ENCODE results near the gene SLC6A6. TPM values are rescaled to one million over a fixed set of nuclear protein-coding genes. Genes with fewer than 3 reads are reported as not detected.

The SLC6A6 gene
- total RNA-seq, 2 donors from 2014 or later = 6.7 to 8.3 TPM

- DNase-seq = no peak
- intact Hi-C loops (cut with DNase I, micrococcal nuclease) = no loop called here
- no peak for ATAC-seq
Measured at GRCh38 chr3:14411166-14411526, 8.7 kb downstream of the SLC6A6 start.

GRCh38 chr3:14411988-14412387, 9.6 kb downstream of the SLC6A6 start:
- DNase-seq (no peak), ATAC-seq (no peak)
- intact Hi-C loops (cut with DNase I, micrococcal nuclease) = no loop called here

GRCh38 chr3:14412831-14413380, 10.5 kb downstream of the SLC6A6 start:
- DNase-seq = no peak
- ATAC-seq = no peak
- intact Hi-C loops (cut with DNase I, micrococcal nuclease) = no loop called here

- peak; percentile 34 for ATAC-seq
- DNase-seq = no peak
- intact Hi-C loops (cut with DNase I, micrococcal nuclease) = no loop called here
Measured at GRCh38 chr3:14413381-14414071, 11.1 kb downstream of the SLC6A6 start.

GRCh38 chr3:14414846-14415464, 12.5 kb downstream of the SLC6A6 start:
- intact Hi-C loops (cut with DNase I, micrococcal nuclease) = no loop called here
- ATAC-seq (no peak), DNase-seq (no peak)

GRCh38 chr3:14415501-14415900, 13.1 kb downstream of the SLC6A6 start:
- DNase-seq (no peak), ATAC-seq (no peak)
- intact Hi-C loops (cut with DNase I, micrococcal nuclease) = no loop called here

GRCh38 chr3:14416453-14416852, 14.0 kb downstream of the SLC6A6 start:
- DNase-seq (no peak), ATAC-seq (no peak)
- intact Hi-C loops (cut with DNase I, micrococcal nuclease) = no loop called here

- ATAC-seq (peak; percentile 78), DNase-seq (peak in 1 of 2 donors; percentile 70)
- intact Hi-C loops (cut with DNase I, micrococcal nuclease) = no loop called here
Measured at GRCh38 chr3:14418296-14419250, 16.2 kb downstream of the SLC6A6 start.

GRCh38 chr3:14422016-14422963, 19.9 kb downstream of the SLC6A6 start:
- intact Hi-C loops (cut with DNase I, micrococcal nuclease) = no loop called here
- DNase-seq (no peak), ATAC-seq (no peak)

GRCh38 chr3:14423197-14423743, 20.9 kb downstream of the SLC6A6 start:
- peak; percentile 63 for ATAC-seq
- intact Hi-C loops (cut with DNase I, micrococcal nuclease) = no loop called here
- peak in 1 of 2 donors; percentile 71 for DNase-seq

- no peak for ATAC-seq
Measured at GRCh38 chr3:14423963-14424362, 21.6 kb downstream of the SLC6A6 start.

GRCh38 chr3:14424711-14425580, 22.5 kb downstream of the SLC6A6 start:
- intact Hi-C loops (cut with DNase I, micrococcal nuclease) = no loop called here
- DNase-seq = no peak
- ATAC-seq = no peak

More at GRCh38 chr3:14423963-14424362, 21.6 kb downstream of the SLC6A6 start:
- intact Hi-C loops (cut with DNase I, micrococcal nuclease) = no loop called here
- no peak for DNase-seq

GRCh38 chr3:14425581-14426304, 23.3 kb downstream of the SLC6A6 start:
- DNase-seq = no peak
- intact Hi-C loops (cut with DNase I, micrococcal nuclease) = no loop called here
- ATAC-seq = peak; percentile 44

- intact Hi-C loops (cut with DNase I, micrococcal nuclease) = no loop called here
- DNase-seq (no peak), ATAC-seq (no peak)
Measured at GRCh38 chr3:14426305-14426620, 23.9 kb downstream of the SLC6A6 start.

- ATAC-seq (no peak), DNase-seq (no peak)
- intact Hi-C loops (cut with DNase I, micrococcal nuclease) = no loop called here
Measured at GRCh38 chr3:14428087-14429033, 26.0 kb downstream of the SLC6A6 start.

- DNase-seq = no peak
- no peak for ATAC-seq
- intact Hi-C loops (cut with DNase I, micrococcal nuclease) = no loop called here
Measured at GRCh38 chr3:14429237-14429636, 26.8 kb downstream of the SLC6A6 start.

All from left colon (tissue), 2 donors.